Activated T-helper 17 cell treated with anti-CD3 and anti-CD28 coated beads, Interleukin-2, amount 50 U/mL, for 72 hours (primary cell): ENCODE results near the gene ATP5PO. TPM values are rescaled to one million over a fixed set of nuclear protein-coding genes. Genes with fewer than 3 reads are reported as not detected.

ENCODE experiments used
- ATAC-seq: fragments of 150-1000 bp; cut with Tn5 transposase; replicated peaks from 2 replicates; pipeline ENCODE4 v1.10.0; 2021; ENCODE audit warnings: mild to moderate bottlenecking, moderate library complexity
- H3K27ac Mint-ChIP-seq: one replicate; pipeline ENCODE4 v1.8.0; 2022; ENCODE audit warnings: mixed read lengths
- H3K27me3 Mint-ChIP-seq: one replicate; pipeline ENCODE4 v1.8.0; 2022; ENCODE audit warnings: mixed read lengths
- H3K36me3 Mint-ChIP-seq: one replicate; pipeline ENCODE4 v1.8.0; 2022; ENCODE audit warnings: low read depth, mild to moderate bottlenecking, mixed read lengths
- H3K4me1 Mint-ChIP-seq: one replicate; pipeline ENCODE4 v1.8.0; 2022; ENCODE audit warnings: mixed read lengths
- H3K4me3 Mint-ChIP-seq: one replicate; pipeline ENCODE4 v1.8.0; 2022; ENCODE audit warnings: mild to moderate bottlenecking, mixed read lengths
- H3K9me3 Mint-ChIP-seq: one replicate; pipeline ENCODE4 v1.8.0; 2022; ENCODE audit warnings: mixed read lengths
- total RNA-seq, 2 donors: library from RNA; stranded (reverse); gene quantifications; one replicate each; pipeline ENCODE4 v1.2.3, GENCODE V29; 2022

The ATP5PO gene, protein sequence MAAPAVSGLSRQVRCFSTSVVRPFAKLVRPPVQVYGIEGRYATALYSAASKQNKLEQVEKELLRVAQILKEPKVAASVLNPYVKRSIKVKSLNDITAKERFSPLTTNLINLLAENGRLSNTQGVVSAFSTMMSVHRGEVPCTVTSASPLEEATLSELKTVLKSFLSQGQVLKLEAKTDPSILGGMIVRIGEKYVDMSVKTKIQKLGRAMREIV
- total RNA-seq: 100 to 1,000 TPM; 203 to 227 TPM

DNA sequence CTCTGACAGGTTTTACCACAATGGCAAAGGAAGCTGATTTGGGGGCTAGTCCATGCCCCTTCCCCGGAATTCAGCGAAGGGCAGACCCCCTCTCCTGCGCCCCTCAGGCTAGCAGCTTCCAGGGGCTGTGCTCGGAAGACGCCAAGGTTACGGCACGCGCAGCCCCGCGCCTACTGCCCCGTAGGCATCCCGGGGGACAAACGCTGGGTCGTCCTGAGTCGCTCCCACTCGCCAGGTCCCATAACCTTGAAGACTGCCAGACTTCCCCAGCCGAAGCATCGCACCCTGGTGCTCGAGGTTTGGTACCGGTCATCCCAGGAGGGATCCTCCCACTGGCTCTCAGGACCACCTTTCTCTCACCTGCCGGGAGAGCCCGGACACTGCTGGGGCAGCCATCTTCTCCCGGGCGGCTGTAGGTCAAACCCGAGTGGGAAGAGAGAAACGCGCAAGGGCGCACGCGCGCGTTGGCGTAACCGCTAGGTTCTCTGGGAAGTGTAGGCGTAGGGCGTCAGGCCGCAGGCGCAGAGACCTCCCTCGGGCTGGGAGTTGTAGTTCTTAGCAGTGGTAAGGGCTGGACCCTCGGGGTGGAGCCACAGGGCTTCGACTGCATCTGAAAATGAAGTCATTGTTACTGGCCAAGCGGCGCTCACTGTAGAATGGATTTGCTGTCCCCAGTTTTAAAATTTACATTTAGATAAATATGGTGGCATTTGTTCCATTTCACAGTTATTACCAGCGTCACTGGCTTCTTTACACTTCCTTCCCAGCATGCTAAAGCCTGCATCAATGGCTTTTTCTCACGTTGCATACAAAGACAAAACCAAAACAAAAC is at the start of gene ATP5PO:
TSS of gene ATP5PO (minus strand) at position 437 of the 832 bp plus-strand sequence. CDS start at position 396, 41 bp downstream.
- no peaks in the 10 kb centered on the region for H3K27me3 Mint-ChIP-seq
- peaks cover 51% of the 10 kb centered on the region for H3K36me3 Mint-ChIP-seq
- H3K4me1 Mint-ChIP-seq: peaks cover 6% of the 10 kb centered on the region

DNA sequence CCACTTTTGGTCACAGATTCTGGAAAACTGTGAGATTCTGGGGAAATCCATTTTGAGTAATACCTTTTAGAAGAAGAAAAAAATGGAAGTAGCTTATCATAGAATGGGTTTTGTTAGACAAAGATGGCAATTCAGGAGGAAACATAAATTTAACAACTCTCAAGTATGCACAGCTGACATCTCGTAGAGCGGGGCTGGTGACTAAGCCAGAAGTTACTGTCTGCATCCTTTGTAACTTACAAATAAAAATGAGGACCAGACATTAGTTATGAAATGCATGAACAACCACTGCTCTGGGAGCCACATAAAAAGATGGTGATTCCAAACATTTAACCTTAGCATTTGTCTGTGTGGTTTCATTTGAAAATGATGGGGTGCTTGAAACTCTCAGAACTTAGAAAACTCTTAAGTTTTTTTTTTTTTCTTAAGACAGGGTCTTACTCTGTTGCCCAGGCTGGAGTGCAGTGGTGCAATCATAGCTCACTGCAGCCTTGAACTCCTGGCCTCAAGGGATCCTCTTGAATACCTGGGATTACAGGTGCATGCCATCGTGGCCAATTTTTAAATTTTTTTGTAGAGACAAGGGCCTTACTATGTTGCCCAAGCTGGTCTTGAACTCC is 49.2 kb upstream of the ATP5PO start:
- ATAC-seq: no peak
- H3K36me3 Mint-ChIP-seq: peaks cover 35% of the 10 kb centered on the region
- H3K4me1 Mint-ChIP-seq: peaks cover 19% of the 10 kb centered on the region
- H3K4me3 Mint-ChIP-seq: no peak overlapping the region
- H3K27me3 Mint-ChIP-seq: no peaks in the 10 kb centered on the region
- peak overlapping the region; percentile 69 for H3K27ac Mint-ChIP-seq
- no peaks in the 10 kb centered on the region for H3K9me3 Mint-ChIP-seq

More for the DNA sequence above, at the start of gene ATP5PO:
- peak within 1 kb of the TSS; percentile 99 for H3K4me3 Mint-ChIP-seq
- peak; percentile 98 for ATAC-seq
- peak within 1 kb of the TSS; percentile 100 for H3K27ac Mint-ChIP-seq
- no peaks in the 10 kb centered on the region for H3K9me3 Mint-ChIP-seq

DNA sequence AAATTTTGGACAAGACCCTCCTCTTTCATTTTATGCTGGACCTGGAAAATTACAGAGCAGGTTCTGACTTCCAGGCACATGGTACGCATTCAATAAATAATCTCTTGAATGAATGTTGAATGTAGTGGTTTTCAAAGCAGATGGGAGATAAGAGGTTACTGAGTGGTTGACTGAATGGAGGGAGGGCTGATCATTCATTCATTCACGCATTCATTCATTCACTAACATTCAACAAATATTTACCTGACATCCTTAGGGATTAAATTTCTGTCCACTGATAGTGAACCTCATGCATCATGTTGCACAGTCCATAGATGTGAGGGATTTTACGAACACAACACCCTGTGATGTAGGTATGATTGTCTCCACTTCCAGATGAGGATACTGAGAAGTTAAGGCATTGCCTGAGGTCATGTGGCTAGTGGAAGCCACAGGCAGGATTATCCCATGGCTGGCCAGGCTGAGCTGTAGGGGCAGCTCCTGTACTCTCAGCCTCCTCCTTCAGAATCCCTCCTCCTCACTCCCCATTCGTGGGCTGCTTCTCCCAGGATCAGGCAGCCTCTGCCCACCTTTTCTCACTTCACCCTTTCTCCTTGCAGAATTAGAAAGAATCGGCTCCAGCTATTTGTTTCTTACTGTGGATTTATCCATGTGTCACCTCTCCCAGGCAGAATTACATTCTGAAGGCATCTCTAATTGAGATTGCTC is 48.4 kb upstream of the ATP5PO start:
- peaks cover 19% of the 10 kb centered on the region for H3K4me1 Mint-ChIP-seq
- peaks cover 28% of the 10 kb centered on the region for H3K36me3 Mint-ChIP-seq
- H3K27ac Mint-ChIP-seq: peak overlapping the region; percentile 69

DNA sequence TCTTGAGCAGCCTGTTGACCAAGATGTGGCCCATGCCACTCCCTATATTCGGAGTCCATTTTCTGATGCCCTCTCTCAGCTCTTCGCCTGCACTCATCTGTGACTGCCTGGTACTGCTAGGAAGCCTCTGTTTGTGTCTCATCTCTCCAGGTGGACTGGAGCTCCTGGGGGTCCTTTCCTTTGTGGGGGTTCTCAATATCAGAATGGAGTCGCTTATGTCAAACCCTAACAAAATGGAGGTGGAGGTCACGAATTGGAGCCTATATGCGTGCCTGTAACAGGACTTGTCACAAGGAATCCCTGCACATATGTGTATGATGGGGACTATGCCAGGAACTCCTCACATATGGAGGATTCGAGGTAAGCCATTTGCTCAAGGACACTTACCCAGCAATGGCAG is 46.7 kb upstream of the ATP5PO start:
- ATAC-seq: no peak
- H3K27me3 Mint-ChIP-seq: no peaks in the 10 kb centered on the region
- H3K9me3 Mint-ChIP-seq: peaks cover 8% of the 10 kb centered on the region
- H3K4me3 Mint-ChIP-seq: no peak overlapping the region
- H3K4me1 Mint-ChIP-seq: peaks cover 19% of the 10 kb centered on the region
- H3K36me3 Mint-ChIP-seq: peaks cover 40% of the 10 kb centered on the region
- no peak overlapping the region for H3K27ac Mint-ChIP-seq

More for the DNA sequence above, 48.4 kb upstream of the ATP5PO start:
- H3K9me3 Mint-ChIP-seq: peaks cover 5% of the 10 kb centered on the region
- ATAC-seq: no peak
- H3K4me3 Mint-ChIP-seq: no peak overlapping the region
- no peaks in the 10 kb centered on the region for H3K27me3 Mint-ChIP-seq

DNA sequence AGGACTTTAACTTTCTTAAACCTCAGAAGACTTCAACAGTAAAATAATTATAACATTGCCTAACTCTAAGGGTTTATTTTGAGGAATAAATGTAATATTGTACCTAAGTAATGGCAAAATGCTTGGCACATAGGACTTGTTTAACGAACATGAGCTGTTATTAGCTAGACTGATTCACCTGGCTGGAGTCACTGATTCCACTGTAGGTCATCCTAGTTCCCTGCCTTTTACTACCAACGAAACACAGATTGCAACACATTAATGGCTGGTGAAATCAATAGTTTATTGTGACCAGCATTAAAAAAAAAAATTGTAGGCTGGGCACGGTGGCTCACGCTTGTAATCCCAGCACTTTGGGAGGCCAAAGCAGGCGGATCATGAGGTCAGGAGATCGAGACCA is 45.5 kb upstream of the ATP5PO start:
- Mint-ChIP-seq H3K9me3 (peaks cover 8% of the 10 kb centered on the region), H3K4me1 (peaks cover 24% of the 10 kb centered on the region), H3K4me3 (no peak overlapping the region), H3K27ac (no peak overlapping the region), H3K36me3 (peaks cover 40% of the 10 kb centered on the region), H3K27me3 (no peaks in the 10 kb centered on the region)
- ATAC-seq: no peak

DNA sequence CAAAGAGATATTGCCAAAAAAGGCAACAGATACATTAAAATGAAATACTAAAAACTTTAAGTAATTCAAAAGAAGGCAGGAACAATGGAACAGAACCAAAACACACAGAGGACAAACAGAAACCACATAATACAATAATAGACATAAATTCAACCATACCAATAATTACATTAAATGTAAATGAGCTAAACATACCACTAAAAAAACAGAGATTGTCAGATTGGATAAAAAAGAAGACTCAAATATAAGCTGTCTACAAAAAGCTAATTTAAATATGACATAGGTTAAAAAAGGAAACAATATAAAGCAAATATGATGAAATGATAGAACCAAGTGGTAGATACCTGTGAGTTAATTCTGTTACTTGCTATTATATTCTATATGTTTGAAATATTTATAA is 44.1 kb upstream of the ATP5PO start:
- peaks cover 8% of the 10 kb centered on the region for H3K9me3 Mint-ChIP-seq
- peaks cover 40% of the 10 kb centered on the region for H3K36me3 Mint-ChIP-seq
- H3K4me1 Mint-ChIP-seq: peaks cover 34% of the 10 kb centered on the region
- no peak for ATAC-seq
- H3K4me3 Mint-ChIP-seq: no peak overlapping the region
- no peaks in the 10 kb centered on the region for H3K27me3 Mint-ChIP-seq
- H3K27ac Mint-ChIP-seq: no peak overlapping the region

DNA sequence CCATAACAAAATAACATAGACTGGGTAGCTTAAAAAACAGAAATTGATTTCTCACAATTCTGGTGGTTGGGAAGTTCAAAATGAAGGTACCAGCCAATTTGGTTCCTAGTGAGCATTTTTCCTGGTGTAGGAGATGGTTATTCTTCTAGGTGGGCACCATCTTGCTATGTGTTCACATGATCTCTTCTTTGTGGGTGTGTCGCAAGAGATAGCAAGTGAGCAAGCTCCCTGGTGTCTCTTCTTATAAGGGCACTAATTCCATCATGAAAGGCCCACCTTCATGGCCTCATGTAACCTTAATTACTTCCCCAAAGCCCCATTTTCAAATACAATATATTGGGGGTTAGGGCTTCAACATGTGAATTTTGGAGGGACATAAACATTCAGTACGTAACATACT is 38.8 kb upstream of the ATP5PO start:
- peaks cover 5% of the 10 kb centered on the region for H3K9me3 Mint-ChIP-seq
- H3K27me3 Mint-ChIP-seq: no peaks in the 10 kb centered on the region
- H3K36me3 Mint-ChIP-seq: peaks cover 59% of the 10 kb centered on the region

DNA sequence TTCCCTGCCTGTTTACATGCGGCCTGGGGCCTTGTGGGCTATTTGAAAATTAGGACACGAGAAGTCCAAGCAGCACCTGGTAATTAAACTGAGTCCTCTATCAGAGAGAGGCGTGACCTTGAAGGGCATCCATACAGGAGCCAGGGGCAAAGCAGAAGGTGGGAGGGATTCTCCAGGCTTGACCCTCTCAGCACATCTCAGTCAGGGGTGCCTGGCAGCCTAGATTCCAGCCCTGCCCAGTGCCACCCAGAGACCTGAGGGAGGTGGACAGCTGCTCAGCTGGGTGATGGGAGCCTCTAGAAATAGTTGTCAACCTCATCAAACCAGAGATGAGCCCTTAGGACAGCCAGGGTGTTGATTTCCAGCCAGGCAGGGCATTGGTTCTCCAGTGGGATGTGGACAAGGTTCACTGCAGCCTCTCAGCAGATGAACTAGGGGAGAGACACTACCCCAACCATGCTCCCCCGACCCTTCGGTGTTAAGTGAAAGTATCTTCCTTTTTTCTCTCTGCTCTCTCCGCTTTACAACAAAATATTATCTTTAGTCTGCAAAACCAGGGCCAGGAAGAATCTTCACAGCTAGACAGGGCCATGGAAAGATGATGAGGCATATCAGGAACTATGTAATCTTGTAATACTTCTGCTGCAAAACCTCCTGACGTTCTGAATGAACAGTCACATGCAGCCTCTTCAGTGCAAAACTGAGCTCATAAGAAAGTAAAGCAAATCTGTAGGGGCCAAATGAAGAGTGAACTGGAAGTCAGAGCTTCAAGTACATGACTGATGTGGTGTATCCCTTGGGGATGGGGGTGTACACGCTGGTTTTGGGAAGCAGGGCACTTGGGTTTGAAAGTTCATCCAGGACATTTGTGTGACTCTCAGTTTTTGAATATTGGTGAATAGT is 35.9 kb upstream of the ATP5PO start:
- Mint-ChIP-seq H3K27me3 (no peaks in the 10 kb centered on the region), H3K36me3 (peaks cover 71% of the 10 kb centered on the region), H3K4me1 (peaks cover 55% of the 10 kb centered on the region), H3K9me3 (no peaks in the 10 kb centered on the region), H3K4me3 (peak overlapping the region; percentile 97), H3K27ac (peak overlapping the region; percentile 99)
- no peak for ATAC-seq

More for the DNA sequence above, 38.8 kb upstream of the ATP5PO start:
- H3K4me1 Mint-ChIP-seq: peaks cover 38% of the 10 kb centered on the region
- no peak for ATAC-seq
- no peak overlapping the region for H3K4me3 Mint-ChIP-seq
- no peak overlapping the region for H3K27ac Mint-ChIP-seq

DNA sequence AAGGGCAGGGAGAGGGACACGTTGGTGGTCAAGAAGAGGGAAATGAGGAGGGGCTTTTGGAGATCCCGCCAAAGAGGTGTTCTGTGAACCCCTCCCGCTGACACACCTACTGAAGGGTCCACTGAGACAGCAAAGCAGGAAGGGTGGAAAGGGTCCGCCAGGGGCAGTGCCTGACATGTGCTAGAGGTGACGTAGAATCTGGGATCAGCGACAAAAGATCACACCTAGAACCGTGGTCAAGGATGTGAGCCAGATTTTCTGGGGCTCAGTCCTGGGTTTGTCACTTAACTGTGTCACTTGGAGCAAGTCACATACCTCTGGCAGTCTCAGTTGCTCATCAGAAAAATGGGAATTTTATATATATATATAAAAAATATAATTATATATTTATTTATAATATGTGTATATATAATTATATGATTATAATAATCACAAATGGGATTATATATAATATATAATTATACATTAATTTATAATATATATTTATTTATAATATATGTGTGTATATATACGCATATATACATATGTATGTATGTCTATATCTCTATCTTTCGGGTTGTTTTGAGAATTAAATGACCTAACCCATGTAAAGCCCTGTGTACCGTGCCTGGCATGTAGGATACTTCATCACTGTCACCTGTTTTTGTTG is 35.0 kb upstream of the ATP5PO start:
- ATAC-seq: no peak
- H3K4me1 Mint-ChIP-seq: peaks cover 51% of the 10 kb centered on the region
- no peaks in the 10 kb centered on the region for H3K9me3 Mint-ChIP-seq
- H3K36me3 Mint-ChIP-seq: peaks cover 78% of the 10 kb centered on the region
- no peaks in the 10 kb centered on the region for H3K27me3 Mint-ChIP-seq
- H3K27ac Mint-ChIP-seq: peak overlapping the region; percentile 99
- H3K4me3 Mint-ChIP-seq: peak overlapping the region; percentile 97

DNA sequence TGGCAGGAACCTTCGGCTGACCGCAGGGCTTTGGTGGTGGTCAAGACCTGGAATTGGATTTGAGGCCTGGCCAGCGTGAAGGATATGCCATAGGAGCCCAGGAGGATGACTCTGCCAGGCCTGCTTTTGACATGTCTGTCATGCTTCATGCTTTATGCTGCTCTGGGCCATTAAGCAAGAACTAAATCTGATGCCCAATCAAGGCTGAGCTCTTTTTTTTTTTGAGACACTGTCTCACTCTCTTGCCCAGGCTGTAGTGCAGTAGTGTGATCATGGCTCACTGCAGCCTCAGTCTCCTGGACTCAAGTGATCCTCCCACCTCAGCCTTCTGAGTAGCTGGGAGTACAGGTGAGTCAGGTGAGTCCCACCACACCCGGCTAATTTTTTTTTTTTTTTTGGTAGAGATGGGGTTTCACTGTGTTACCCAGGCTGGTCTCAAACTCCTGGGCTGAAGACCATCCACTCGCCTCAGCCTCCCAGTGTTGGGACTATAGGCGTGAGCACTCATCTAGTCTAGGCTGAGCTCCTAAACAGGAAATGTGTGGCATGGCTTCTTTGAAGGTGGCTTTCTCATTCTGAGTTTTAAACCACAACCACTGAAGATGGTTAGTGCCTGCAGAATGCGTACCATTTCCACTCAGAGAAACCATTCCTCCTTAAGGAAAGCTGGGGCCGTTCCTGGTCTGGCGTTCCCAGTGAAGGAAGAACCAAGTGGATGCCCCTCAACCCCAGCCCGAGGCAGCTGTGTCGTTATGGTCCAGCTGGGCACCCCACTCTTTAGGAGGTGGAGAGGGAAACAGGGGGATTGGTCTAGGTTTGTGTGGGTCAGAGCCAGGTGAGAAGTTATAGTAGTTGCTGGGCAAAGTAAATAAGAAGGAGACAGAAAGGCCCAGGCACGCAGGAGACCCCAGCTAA is 34.2 kb upstream of the ATP5PO start:
- Mint-ChIP-seq H3K27ac (peak overlapping the region; percentile 99), H3K4me3 (peak overlapping the region; percentile 97), H3K27me3 (no peaks in the 10 kb centered on the region), H3K4me1 (peaks cover 50% of the 10 kb centered on the region), H3K9me3 (peaks cover 3% of the 10 kb centered on the region), H3K36me3 (peaks cover 84% of the 10 kb centered on the region)
- peak; percentile 58 for ATAC-seq

DNA sequence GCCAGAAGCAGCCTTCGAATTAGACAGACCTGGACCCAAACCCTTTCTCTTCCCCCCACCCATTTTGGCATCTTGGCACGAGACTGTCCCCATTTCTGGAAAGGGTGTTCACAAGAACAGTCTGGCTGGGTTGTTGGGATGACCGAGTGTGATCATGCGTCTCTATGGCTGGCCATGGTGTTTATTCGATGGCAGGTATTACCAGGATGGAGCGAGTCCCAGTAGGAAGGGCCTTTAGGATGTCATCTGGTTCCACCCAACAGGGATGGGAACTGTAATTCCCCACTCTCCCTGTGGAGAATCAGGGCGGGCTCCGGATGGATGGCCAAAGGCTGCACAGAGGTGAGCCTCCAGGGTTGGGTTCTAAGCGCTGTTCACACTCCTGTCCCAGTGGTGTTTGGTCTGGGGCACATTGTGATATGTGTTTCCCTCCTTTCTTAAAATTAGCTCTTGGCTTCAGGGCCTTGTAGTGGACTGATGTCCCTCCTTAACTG is 33.4 kb upstream of the ATP5PO start:
- Mint-ChIP-seq H3K4me1 (peaks cover 54% of the 10 kb centered on the region), H3K36me3 (peaks cover 87% of the 10 kb centered on the region), H3K9me3 (peaks cover 6% of the 10 kb centered on the region), H3K27ac (peak overlapping the region; percentile 99), H3K27me3 (no peaks in the 10 kb centered on the region), H3K4me3 (peak overlapping the region; percentile 97)
- ATAC-seq: no peak
